HG02759 (cell line): ENCODE measurements around the gene EVX2.

ENCODE experiments used
- ATAC-seq: cut with Tn5 transposase; IDR thresholded peaks from one replicate; pipeline ENCODE4 v1.9.1; 2021; ENCODE audit warnings: mild to moderate bottlenecking, moderate library complexity; ENCODE audit not compliant: unreplicated experiment

Gene EVX2

DNA sequence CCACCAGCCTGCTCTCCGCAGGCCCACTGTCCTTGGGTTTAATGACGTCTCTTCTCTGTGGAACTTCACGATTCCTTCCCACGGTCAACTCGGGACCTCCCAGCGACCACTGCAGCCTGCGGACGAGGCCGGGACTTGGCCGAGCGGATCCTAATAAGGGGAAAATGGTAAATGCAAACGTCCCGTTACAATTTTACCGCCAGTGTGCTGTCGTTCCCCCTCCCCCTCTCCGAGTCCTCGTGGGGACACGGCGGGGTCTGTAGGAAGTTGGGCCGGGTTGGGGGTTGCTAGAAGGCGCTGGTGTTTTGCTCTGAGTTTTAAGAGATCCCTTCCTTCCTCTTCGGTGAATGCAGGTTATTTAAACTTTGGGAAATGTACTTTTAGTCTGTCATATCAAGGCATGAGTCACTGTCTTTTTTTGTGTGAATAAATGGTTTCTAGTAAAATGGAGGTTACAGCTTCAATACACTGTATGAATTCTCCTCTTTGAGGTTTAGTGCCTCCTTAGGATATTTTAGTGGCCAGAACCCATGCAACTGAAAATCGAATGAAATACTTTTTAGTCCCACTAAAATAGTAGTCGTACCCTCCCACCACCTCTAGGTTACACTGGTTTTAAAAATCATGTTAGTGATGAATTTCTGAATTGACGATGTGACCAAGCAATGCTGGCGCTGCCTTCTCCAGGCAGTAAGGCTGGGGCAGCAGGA lies 25.6 kb upstream of the EVX2 start:
- ATAC-seq: no peak

GRCh38 chr2:176107731-176108181 lies 24.0 kb upstream of the EVX2 start:
- no peak for ATAC-seq

DNA sequence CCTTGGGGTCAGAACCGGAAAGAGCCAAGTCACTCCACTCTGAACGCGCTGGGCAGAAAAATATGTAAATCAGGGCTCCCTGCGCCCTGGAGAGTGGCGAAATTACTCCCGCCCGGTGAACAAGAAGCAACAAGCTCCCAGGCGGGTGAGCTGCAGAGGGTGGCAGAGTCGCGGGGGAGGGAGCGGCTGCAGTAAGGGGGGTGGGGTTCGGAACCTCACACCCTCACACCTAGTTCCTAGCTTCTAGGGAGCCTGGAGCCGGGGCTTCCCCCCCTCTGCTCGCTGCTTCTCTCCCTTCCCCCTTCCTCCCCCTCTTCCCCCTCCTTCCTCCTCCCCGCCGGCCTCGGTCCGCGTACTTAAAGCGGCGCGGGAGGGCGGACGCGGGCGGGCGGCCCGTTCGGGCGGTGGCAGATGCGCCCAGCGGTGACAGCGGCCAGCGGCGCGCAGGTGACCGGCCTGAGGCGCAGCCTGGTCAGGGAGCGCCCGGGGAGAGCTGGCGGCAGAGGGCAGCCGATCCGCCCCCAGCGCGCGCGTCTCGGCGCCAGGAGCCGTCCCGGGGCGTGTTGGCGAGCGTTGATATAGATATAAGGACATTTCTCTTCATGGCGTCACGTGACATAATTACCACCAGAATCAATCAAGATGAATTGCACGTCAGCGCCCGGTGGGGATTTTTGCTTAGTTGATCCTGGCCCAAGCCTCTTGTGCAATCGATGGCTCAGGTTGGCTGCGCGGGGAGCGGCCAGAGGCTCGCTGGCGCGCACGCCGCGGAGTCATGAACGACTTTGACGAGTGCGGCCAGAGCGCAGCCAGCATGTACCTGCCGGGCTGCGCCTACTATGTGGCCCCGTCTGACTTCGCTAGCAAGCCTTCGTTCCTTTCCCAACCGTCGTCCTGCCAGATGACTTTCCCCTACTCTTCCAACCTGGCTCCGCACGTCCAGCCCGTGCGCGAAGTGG lies 23.1 kb upstream of the EVX2 start, which contains the start of gene HOXD11:
Gene HOXD11 (plus strand): TSS at position 700 of the 959 bp plus-strand sequence. CDS start 76 bp downstream, at position 776.
- ATAC-seq: no peak

DNA sequence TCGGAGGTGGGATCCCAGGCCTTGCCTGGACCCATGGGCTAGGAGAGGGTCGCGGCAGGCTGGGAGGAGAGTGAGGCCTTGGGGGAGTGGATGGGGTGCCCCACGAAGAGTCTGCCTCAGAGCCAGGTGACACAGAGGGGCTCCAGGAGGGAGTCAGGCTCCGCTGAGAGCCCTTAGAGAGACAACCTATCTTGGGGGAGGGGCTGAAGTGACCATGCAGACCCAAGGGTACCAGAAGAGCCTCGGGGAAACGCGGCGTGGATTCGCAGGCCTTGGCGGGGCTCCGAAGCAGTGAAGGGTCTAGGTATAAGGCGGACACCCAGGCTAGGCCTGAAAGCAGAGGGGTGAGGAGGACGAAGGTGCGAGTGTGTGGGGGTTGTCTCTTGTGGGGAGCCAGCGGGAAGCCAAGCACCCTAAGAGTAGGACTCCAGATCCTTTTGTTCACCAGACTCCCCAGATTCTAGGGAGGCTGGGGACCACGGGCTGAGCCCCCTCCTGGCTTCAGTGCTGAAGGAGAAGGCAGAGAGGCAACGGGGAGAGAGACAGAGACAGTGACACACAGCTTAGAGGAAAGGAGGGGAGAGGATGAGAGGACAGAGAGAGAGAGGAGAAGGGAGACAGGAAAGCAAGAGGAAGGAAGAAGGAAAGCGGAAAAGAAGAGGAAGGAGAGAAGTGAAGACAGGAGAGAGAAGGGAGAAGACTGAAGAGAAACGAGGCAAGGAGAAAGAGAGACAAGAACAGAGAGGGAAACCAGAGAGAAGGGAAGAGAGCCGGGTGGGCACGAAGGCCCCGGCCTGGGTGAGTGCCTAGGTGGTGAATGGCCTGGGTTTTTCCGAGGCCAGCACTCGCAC lies 22.2 kb upstream of the EVX2 start:
- no peak for ATAC-seq

- no peak for ATAC-seq
These were observed 21.4 kb upstream of the EVX2 start for GRCh38 chr2:176105078-176105729.

- no peak for ATAC-seq
These were observed 20.7 kb upstream of the EVX2 start for GRCh38 chr2:176104316-176105077.

DNA sequence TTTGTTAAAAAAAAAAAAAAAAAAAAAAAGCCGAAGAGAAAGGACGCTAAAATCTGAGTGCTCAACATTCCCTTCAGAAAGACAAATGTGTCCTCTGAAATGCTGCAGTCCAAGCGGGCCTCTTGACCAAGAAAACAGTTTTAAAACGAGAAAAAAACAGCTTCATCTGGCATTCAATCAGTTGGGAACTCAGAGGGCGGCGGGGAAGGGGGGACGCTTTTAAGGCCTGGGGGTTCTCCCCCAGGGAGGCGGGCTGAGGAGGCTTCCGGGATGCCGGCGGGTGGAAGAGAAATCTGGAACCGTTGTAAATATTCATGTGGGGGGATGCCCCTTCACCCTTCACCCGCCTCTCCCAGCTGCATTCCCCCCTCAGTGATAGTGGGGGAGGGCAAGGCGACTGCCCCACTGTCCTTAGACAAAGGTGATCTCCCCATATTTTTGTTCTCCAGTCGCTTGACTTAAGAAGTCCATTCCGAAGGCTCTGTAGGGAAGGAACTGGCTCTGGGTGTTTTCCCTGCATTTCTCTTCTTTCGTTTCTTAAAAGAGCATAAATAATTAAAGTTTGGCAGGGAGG lies 20.1 kb upstream of the EVX2 start:
- ATAC-seq: no peak

DNA sequence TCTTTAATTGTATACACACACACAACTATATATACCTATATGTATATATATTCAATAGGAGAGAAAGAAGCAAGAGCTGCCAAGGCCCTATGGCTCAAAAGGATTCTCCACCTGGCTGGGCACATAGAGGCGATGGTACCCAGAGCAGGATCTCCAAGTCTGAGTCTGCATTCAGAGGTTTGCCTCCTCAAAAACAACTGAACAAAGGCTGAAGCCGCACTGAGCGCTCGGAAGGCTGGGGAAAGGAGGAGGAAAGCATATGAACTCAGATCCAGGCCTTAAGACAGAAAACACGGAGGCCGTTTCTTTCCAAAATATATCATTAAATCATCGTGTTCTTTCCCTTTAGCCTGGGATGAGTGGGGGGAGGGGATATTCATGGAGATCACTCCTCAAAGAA lies 19.4 kb upstream of the EVX2 start:
- ATAC-seq: no peak

DNA sequence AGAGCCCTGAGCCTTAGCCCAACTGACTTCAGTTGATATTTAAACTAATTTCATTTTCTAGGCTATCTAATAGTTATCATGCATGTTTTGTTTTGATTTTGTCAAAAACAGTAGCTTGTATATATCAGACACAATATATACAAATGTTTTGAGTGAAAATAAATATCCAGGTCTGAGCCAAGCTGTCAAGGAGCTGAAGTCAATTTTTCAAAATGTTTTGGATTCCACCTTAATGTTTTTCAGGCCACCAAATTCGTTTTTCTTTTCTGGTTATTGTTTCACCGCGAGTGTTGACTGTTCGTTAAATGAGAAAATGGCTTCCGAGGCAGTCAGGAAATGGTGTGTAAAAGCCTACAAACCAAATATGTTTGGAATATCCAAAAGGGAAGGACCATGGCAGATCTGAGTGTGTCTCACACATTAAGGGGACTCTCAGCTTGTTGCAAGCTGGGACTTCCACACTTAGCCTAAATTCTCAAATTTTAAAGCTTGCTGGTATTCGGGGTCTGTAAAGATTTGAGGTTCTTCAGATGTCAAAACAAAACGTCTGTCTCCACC lies 18.6 kb upstream of the EVX2 start:
- ATAC-seq: no peak

DNA sequence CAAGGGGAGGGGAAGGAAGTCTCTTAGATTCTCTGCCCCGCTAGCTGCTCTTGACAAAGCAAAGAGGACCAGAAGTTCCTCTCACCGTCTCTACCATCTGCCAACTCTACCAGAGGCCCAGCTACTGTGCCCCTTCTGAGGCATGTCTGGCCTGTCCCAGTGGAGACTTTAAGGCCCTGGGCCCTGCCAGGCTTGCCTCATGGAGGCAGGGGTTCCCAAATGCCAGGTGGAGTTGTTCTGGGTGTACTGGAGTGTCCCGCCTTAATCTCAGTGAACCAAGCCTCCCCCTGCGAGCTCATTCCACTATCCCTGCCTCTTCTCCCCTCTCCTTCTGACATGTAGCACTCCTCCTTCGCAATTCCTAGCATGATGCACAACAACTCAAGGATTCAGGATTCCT lies 18.1 kb upstream of the EVX2 start:
- no peak for ATAC-seq

DNA sequence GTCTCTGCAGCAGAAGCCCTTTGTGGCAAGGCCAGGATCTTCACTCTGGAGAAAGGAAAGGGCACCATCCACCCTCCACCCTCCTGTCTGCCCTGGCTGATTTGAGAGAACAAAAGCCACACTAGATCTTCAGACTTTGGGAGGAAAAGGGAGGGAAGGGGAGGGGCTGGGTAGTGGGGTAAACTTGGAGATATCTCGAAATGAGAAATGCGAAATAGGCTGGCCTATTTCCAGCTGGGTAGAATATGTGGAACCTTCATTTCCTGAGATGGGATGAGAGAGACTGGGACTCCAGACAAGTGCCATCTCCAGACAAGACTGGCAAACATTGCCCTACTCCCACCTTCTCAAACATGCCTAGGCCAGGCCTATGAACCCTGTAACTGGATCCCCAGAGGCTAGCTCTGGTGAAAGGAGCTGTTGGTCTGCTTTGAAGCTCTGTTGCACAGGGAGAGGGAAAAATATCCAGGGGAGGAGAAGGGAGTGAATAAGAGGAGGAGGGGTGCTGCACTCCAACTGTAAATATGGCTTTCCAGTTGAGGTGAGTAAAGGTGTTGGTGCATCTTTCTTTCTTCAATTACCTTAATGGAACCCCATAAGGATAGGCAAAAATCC lies 17.6 kb upstream of the EVX2 start:
- no peak for ATAC-seq

GRCh38 chr2:176100547-176101140 lies 16.9 kb upstream of the EVX2 start:
- ATAC-seq: no peak

GRCh38 chr2:176099728-176100546 lies 16.2 kb upstream of the EVX2 start, which contains the start of gene HOXD12:
HOXD12 (plus strand) TSS chr2:176099795; CDS start chr2:176099802, 7 bp downstream.
- no peak for ATAC-seq

GRCh38 chr2:176099159-176099727 lies 15.5 kb upstream of the EVX2 start:
- ATAC-seq: no peak

DNA sequence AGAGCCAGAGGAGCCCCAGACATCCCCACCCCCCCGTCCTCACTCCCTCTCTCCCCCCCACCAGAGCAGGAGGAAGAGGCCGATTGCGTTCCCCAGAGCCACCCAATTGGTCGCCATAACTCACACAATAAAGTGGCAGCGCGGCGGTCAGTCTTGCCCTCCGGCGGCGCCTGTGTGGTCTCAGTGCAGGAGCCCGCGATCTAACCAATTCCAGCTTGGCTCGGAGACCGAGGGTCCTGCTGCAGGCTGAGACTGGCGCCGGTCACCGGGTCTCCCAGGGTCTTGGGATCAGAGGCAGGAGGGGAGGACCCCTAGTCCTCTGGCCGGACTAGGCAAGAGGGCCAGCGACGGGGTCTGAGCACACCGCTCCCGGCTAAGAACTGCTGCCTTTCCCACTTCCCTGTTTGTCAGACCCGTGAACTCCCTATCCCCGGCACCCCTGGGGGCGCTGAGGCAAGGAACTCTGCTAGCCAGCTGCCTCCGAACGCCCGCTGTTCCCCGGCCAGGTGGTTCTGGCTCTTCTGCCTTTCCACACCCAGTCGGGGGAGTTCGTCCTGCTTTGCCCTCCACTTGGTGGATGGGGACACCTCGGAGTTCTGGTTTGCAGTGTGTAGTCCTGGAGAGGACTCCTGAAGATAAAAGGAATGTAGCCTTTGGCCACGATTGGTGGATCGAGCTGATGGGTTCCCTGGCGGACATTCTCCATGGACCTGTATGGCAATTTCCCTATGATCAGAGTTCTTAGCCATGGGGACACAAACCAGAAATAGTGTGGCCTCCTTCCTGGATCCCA lies 14.8 kb upstream of the EVX2 start:
- ATAC-seq: no peak

GRCh38 chr2:176097820-176098365 lies 14.1 kb upstream of the EVX2 start:
- ATAC-seq: no peak
